ENCODE results near the gene NCOA1.

NCOA1 gene

GRCh38 chr2:24618144-24618543 is 127.1 kb downstream of the NCOA1 start:
- DNase-seq (no peak), ATAC-seq (ENCODE audit: insufficient read depth, low read depth) (no peak)
- H3K4me2 ChIP-seq (ENCODE audit: insufficient read depth, low read length), result no peak overlapping the region
- H4K20me1 ChIP-seq (ENCODE audit: insufficient read depth, low read length), result no peaks in the 10 kb centered on the region
- H3K27me3 ChIP-seq (ENCODE audit: insufficient read depth, low read length, poor library complexity), result no peaks in the 10 kb centered on the region
- no peak overlapping the region for H3K27ac ChIP-seq (ENCODE audit: low read length)
- no peak overlapping the region for H3K9ac ChIP-seq (ENCODE audit: low read depth, low read length)
- H3K36me3 ChIP-seq (ENCODE audit: insufficient read depth, low read length), result 0 out of 2 replicates have a peak, but pooled peaks cover 1% of the 10 kb centered on the region
- H3K79me2 ChIP-seq (ENCODE audit: insufficient read depth, low read length), result 0 out of 2 replicates have a peak, but pooled peaks cover 1% of the 10 kb centered on the region
- TF ChIP-seq EZH2 (IDR thresholded peaks at IDR 0.05; ENCODE audit: borderline replicate concordance, low read depth, low read length, severe bottlenecking) (no peak), CTCF (IDR thresholded peaks at IDR 0.05; ENCODE audit: borderline replicate concordance, extremely low read depth, low read length, poor library complexity, severe bottlenecking) (no peak)
- H3K4me1 ChIP-seq (ENCODE audit: insufficient read depth, low read length), result no peaks in the 10 kb centered on the region
- no peaks in the 10 kb centered on the region for H3K9me3 ChIP-seq (ENCODE audit: insufficient read depth, low read length, severe bottlenecking)
- no peak overlapping the region for H2AFZ ChIP-seq (ENCODE audit: low read depth, low read length)
- no peak overlapping the region for H3K4me3 ChIP-seq (ENCODE audit: low read depth in 1 of 2, low read length in 2 of 2)

GRCh38 chr2:24618680-24619079 is 127.6 kb downstream of the NCOA1 start:
- TF ChIP-seq EZH2 (IDR thresholded peaks at IDR 0.05; ENCODE audit: borderline replicate concordance, low read depth, low read length, severe bottlenecking), result no peak
- TF ChIP-seq CTCF (IDR thresholded peaks at IDR 0.05; ENCODE audit: borderline replicate concordance, extremely low read depth, low read length, poor library complexity, severe bottlenecking), result no peak
- H3K4me2 ChIP-seq (ENCODE audit: insufficient read depth, low read length), result no peak overlapping the region
- H3K9me3 ChIP-seq (ENCODE audit: insufficient read depth, low read length, severe bottlenecking), result no peaks in the 10 kb centered on the region
- H3K79me2 ChIP-seq (ENCODE audit: insufficient read depth, low read length), result no peaks in the 10 kb centered on the region
- no peak overlapping the region for H3K9ac ChIP-seq (ENCODE audit: low read depth, low read length)
- ATAC-seq (ENCODE audit: insufficient read depth, low read depth) (no peak), DNase-seq (no peak)
- no peaks in the 10 kb centered on the region for H3K4me1 ChIP-seq (ENCODE audit: insufficient read depth, low read length)
- no peaks in the 10 kb centered on the region for H3K36me3 ChIP-seq (ENCODE audit: insufficient read depth, low read length)
- no peak overlapping the region for H2AFZ ChIP-seq (ENCODE audit: low read depth, low read length)
- H3K4me3 ChIP-seq (ENCODE audit: low read depth in 1 of 2, low read length in 2 of 2), result no peak overlapping the region
- H4K20me1 ChIP-seq (ENCODE audit: insufficient read depth, low read length), result no peaks in the 10 kb centered on the region
- H3K27ac ChIP-seq (ENCODE audit: low read length), result no peak overlapping the region
- H3K27me3 ChIP-seq (ENCODE audit: insufficient read depth, low read length, poor library complexity), result no peaks in the 10 kb centered on the region

- no peak overlapping the region for H3K27ac ChIP-seq (ENCODE audit: low read length)
- no peaks in the 10 kb centered on the region for H3K4me1 ChIP-seq (ENCODE audit: insufficient read depth, low read length)
- DNase-seq (no peak), ATAC-seq (ENCODE audit: insufficient read depth, low read depth) (no peak)
- H3K9ac ChIP-seq (ENCODE audit: low read depth, low read length), result no peak overlapping the region
- no peaks in the 10 kb centered on the region for H3K27me3 ChIP-seq (ENCODE audit: insufficient read depth, low read length, poor library complexity)
- no peak overlapping the region for H3K4me2 ChIP-seq (ENCODE audit: insufficient read depth, low read length)
- H3K4me3 ChIP-seq (ENCODE audit: low read depth in 1 of 2, low read length in 2 of 2), result no peak overlapping the region
- no peaks in the 10 kb centered on the region for H4K20me1 ChIP-seq (ENCODE audit: insufficient read depth, low read length)
- no peaks in the 10 kb centered on the region for H3K36me3 ChIP-seq (ENCODE audit: insufficient read depth, low read length)
- no peaks in the 10 kb centered on the region; the same call in 1 of the 2 replicates for H3K79me2 ChIP-seq (ENCODE audit: insufficient read depth, low read length)
- no peak overlapping the region for H2AFZ ChIP-seq (ENCODE audit: low read depth, low read length)
- no peaks in the 10 kb centered on the region for H3K9me3 ChIP-seq (ENCODE audit: insufficient read depth, low read length, severe bottlenecking)
- TF ChIP-seq EZH2 (IDR thresholded peaks at IDR 0.05; ENCODE audit: borderline replicate concordance, low read depth, low read length, severe bottlenecking) (no peak), CTCF (IDR thresholded peaks at IDR 0.05; ENCODE audit: borderline replicate concordance, extremely low read depth, low read length, poor library complexity, severe bottlenecking) (no peak)
These were observed 129.9 kb downstream of the NCOA1 start for GRCh38 chr2:24620936-24621335.
